ENCODE measurements around the gene DYNLRB1.
A peak's percentile ranks its signal among the peaks of the same experiment; 100 is the strongest.

GRCh38 chr20:34475979-34476736 is 40.1 kb upstream of the DYNLRB1 start:
- TF ChIP-seq CTCF (IDR thresholded peaks at IDR 0.05): peak; percentile 49 to 88 (median 68)
- no peak for TF ChIP-seq POLR2A (IDR thresholded peaks at IDR 0.05)
